ENCODE measurements around the gene PUM1. TPM values are rescaled to one million over a fixed set of nuclear protein-coding genes. Genes with fewer than 3 reads are reported as not detected.

The PUM1 gene
- total and polyA plus RNA-seq, 2 of the 4 experiments (the other 2 are of a cell fraction): 75.4 to 137 TPM

GRCh38 chr1:30911059-30911954, 154.2 kb downstream of the PUM1 start:
- H3K4me2 ChIP-seq (ENCODE audit: low read depth, low read length): no peak overlapping the region
- dilution Hi-C loops (cut with HindIII; ENCODE audit: low sequenced_read_pairs, unreplicated experiment) (loop anchor here (25.0 kb wide), 1 partner anchor 99 kb away; no protein-coding TSS in a partner anchor), in situ Hi-C loops (cut with MboI; ENCODE audit: low sequenced_read_pairs) (loop anchor here (5.0 kb wide), 2 partner anchors 109 to 184 kb away; no protein-coding TSS in a partner anchor), intact Hi-C loops (cut with micrococcal nuclease) (loop anchor here (1.0 kb wide), 3 partner anchors 110 to 192 kb away; no protein-coding TSS in a partner anchor)
- peaks cover 13 to 20% of the 10 kb centered on the region in 2 experiments; a peak in 3 of 4 replicates for H3K79me1 ChIP-seq (ENCODE audit: low read depth in 1 of 2, low read length in 2 of 2)
- H4K91ac ChIP-seq (ENCODE audit: insufficient read depth, low read depth, low read length): peak overlapping the region; percentile 7
- H2BK20ac ChIP-seq (ENCODE audit: low read depth, low read length): peak overlapping the region; percentile 60
- no peak overlapping the region for H3K4me3 ChIP-seq (ENCODE audit: insufficient read depth, low read depth, low read length)
- no peak overlapping the region for H2BK5ac ChIP-seq (ENCODE audit: low read depth, low read length, poor library complexity, severe bottlenecking)
- WGBS, 2 experiments (ENCODE audit: extremely low coverage in 2 of 2, insufficient read length in 1 of 2): 18% methylated on average over 6 of the region's 9 CpGs; no CpG with 5 or more reads in 1 of the 2 experiments
- H3K9me1 ChIP-seq (ENCODE audit: insufficient read depth, low read length): peaks cover 17% of the 10 kb centered on the region; the same call in 1 of the 2 replicates
- peak; percentile 99 for TF ChIP-seq RAD21 (IDR thresholded peaks at IDR 0.05; ENCODE audit: low read length)
- no peak for TF ChIP-seq RFX5 (IDR thresholded peaks at IDR 0.05; ENCODE audit: low read depth, low read length)
- TF ChIP-seq CTCF (conservative IDR thresholded peaks at IDR 0.05; ENCODE audit: low read depth, low read length): peak; percentile 96
- peak; percentile 100 for TF ChIP-seq SMC3 (IDR thresholded peaks at IDR 0.05; ENCODE audit: low read depth, low read length)
- TF ChIP-seq ELK1 (IDR thresholded peaks at IDR 0.05; ENCODE audit: borderline replicate concordance, low read depth, low read length): no peak
- TF ChIP-seq CEBPB (IDR thresholded peaks at IDR 0.05; ENCODE audit: low read depth, low read length): no peak
- TF ChIP-seq BHLHE40 (IDR thresholded peaks at IDR 0.05; ENCODE audit: low read depth, low read length): no peak
- TF ChIP-seq POLR2A (IDR thresholded peaks at IDR 0.05; ENCODE audit: low read depth, low read length): peak; percentile 62; the same call in 1 of the 2 replicates
- TF ChIP-seq MAFK (IDR thresholded peaks at IDR 0.05; ENCODE audit: low read depth, low read length): no peak
- TF ChIP-seq MAZ (IDR thresholded peaks at IDR 0.05; ENCODE audit: borderline replicate concordance, low read depth, low read length): peak; percentile 31; the same call in 1 of the 2 replicates
- no peak for TF ChIP-seq RCOR1 (IDR thresholded peaks at IDR 0.05; ENCODE audit: insufficient replicate concordance, low read length)
- no peak for TF ChIP-seq MXI1 (IDR thresholded peaks at IDR 0.05; ENCODE audit: borderline replicate concordance, low read depth, low read length)
- no peaks in the 10 kb centered on the region for H3K27me3 ChIP-seq (ENCODE audit: control insufficient read depth, insufficient read depth, low read length)
- BruUV-seq (replicated peaks): no TSS peak
- H3K4me1 ChIP-seq (ENCODE audit: control insufficient read depth, insufficient read depth, low read length): peaks cover 20% of the 10 kb centered on the region
- H3K36me3 ChIP-seq (ENCODE audit: control insufficient read depth, insufficient read depth, low read length): no peaks in the 10 kb centered on the region
- no peak overlapping the region for H3K27ac ChIP-seq (ENCODE audit: insufficient read depth, low read length)
- H3K4ac ChIP-seq (ENCODE audit: low read depth, low read length): peak overlapping the region; percentile 4
- no peak overlapping the region for H3K56ac ChIP-seq (ENCODE audit: extremely low read depth, insufficient read depth, low read length)
- no peak overlapping the region for H3K18ac ChIP-seq (ENCODE audit: low read depth, low read length)
- POLR2A ChIA-PET (ENCODE audit: unreplicated experiment): no interaction called here
- no peak overlapping the region for H4K5ac ChIP-seq (ENCODE audit: low read depth, low read length)
- H3K14ac ChIP-seq (replicated peaks; ENCODE audit: low read depth, low read length): no peak overlapping the region
- peak overlapping the region; percentile 70 for H2AFZ ChIP-seq (replicated peaks; ENCODE audit: low read length, poor library complexity)
- ATAC-seq (ENCODE audit: low read depth) (peak; percentile 70), DNase-seq (peak; percentile 78)
- peak overlapping the region; percentile 70 for H2AK9ac ChIP-seq (replicated peaks; ENCODE audit: low read depth, low read length, poor library complexity)
- H2BK15ac ChIP-seq (ENCODE audit: low read depth, low read length): peak overlapping the region; percentile 31; the same call in 2 of the 3 replicates
- H2BK120ac ChIP-seq (ENCODE audit: low read depth, low read length): peak overlapping the region; percentile 12
- H3K9me3 ChIP-seq (ENCODE audit: control insufficient read depth, insufficient read depth, low read length): no peaks in the 10 kb centered on the region
- H2AK5ac ChIP-seq (ENCODE audit: low read depth, low read length): peak overlapping the region; percentile 65; the same call in 1 of the 2 replicates
- H4K8ac ChIP-seq (ENCODE audit: low read depth in 2 of 2, low read length in 2 of 2): 0 out of 4 replicates have a peak overlapping the region, but pooled peaks of 1 of the 2 experiments have one; percentile 29
- peaks cover 16% of the 10 kb centered on the region for H4K20me1 ChIP-seq (ENCODE audit: insufficient read depth, low read length)
- CTCF ChIA-PET: interaction anchor here (0.6 to 7.7 kb wide), 21 partner anchors 8 to 193 kb away, joined by 3 to 122 read pairs (median 4); no protein-coding TSS in a partner anchor
- no peak overlapping the region for H3K23ac ChIP-seq (ENCODE audit: low read depth, low read length)
- H3K9ac ChIP-seq (ENCODE audit: low read depth, low read length): no peak overlapping the region

All from IMR-90 (cell line).